ENCODE measurements around the gene GALNT17.
"Not testable (repeated sequence)": the region's sequence is repeated elsewhere in the genome, so short reads cannot be mapped to it uniquely, and the experiment has no call there.

GALNT17 gene

DNA sequence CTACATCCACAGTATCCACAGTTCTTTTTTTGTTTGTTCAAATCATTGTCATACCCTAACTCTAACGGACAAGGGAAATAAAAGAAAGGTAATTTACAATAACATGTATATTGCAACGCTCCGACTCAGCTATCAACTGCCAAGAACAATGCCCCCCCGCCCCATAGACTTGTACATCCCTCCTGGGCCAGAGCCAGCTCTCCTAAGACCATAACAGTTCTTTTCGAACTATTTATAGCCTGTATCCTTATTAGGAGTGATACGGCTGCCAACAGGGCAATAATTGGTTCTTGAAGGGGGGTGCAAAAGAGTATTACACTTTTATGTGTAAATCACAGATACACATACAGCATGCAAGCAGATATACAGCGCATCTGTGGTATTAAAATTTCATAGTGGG, 495.7 kb downstream of the GALNT17 start:
- no peak overlapping the region for H3K4me3 ChIP-seq (ENCODE audit: low read length)
- no peaks in the 10 kb centered on the region for H3K27me3 ChIP-seq (ENCODE audit: insufficient read depth, low read length)
- H3K9me3 ChIP-seq (ENCODE audit: low read length) = no peaks in the 10 kb centered on the region
- no peak overlapping the region for H2AFZ ChIP-seq (ENCODE audit: low read depth, low read length)
- H3K4me1 ChIP-seq (ENCODE audit: insufficient read depth, low read length) = peaks cover 12% of the 10 kb centered on the region
- H3K36me3 ChIP-seq (ENCODE audit: insufficient read depth, low read length) = no peaks in the 10 kb centered on the region

DNA sequence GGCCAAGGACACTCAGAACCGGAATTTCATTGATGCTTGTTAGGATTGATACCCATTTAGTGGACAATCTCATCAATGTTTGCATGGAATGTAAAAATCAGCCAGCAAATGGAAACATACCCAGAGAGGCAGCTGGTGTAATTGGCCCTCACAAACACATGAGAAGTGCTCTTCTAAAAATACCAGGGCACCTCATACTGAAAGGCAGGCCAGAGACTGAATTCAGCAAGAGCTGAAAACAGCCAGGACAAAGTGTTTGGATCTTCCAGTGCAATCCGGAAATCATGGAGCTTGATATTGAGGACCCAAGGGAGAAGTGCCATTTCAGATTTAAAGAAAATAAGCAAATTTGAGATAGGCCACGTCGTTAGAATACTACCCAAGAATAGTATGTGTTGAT, 498.6 kb downstream of the GALNT17 start:
- Histone ChIP-seq H3K27me3 (ENCODE audit: insufficient read depth, low read length) (no peaks in the 10 kb centered on the region), H3K9me3 (ENCODE audit: low read length) (no peaks in the 10 kb centered on the region), H2AFZ (ENCODE audit: low read depth, low read length) (no peak overlapping the region), H3K4me1 (ENCODE audit: insufficient read depth, low read length) (peaks cover 19% of the 10 kb centered on the region), H3K4me3 (ENCODE audit: low read length) (no peak overlapping the region), H3K36me3 (ENCODE audit: insufficient read depth, low read length) (no peaks in the 10 kb centered on the region)

DNA sequence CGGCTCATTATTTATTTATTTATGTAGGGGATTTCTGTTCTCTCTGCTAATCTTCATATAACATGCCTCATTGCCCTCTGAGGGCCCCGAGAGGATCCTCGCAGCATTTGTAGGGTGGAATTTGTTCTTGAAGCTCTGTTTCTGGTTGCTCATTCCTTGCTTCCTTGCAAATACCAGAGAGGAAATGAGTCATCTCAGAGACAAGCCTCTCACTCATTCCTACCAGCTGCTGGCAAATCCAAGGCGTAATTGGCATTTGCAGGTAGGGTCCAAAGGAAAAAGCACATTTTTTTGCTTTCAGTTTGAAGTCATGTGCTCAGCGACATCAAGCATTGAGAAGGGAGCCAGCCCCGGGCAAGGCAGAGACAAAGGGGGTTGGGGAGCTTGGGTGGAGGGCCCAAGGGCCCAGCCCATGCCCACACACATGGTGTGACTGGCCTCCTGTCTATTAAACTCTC, 501.6 kb downstream of the GALNT17 start:
- Histone ChIP-seq H2AFZ (ENCODE audit: low read depth, low read length) (no peak overlapping the region), H3K9me3 (ENCODE audit: low read length) (no peaks in the 10 kb centered on the region), H3K4me3 (ENCODE audit: low read length) (no peak overlapping the region), H3K4me1 (ENCODE audit: insufficient read depth, low read length) (peaks cover 19% of the 10 kb centered on the region), H3K27me3 (ENCODE audit: insufficient read depth, low read length) (no peaks in the 10 kb centered on the region), H3K36me3 (ENCODE audit: insufficient read depth, low read length) (no peaks in the 10 kb centered on the region)

GRCh38 chr7:71635849-71636248, 503.9 kb downstream of the GALNT17 start:
- peaks cover 18% of the 10 kb centered on the region for H3K4me1 ChIP-seq (ENCODE audit: insufficient read depth, low read length)
- H2AFZ ChIP-seq (ENCODE audit: low read depth, low read length); H3K36me3 ChIP-seq (ENCODE audit: insufficient read depth, low read length); H3K4me3 ChIP-seq (ENCODE audit: low read length); H3K27me3 ChIP-seq (ENCODE audit: insufficient read depth, low read length); H3K9me3 ChIP-seq (ENCODE audit: low read length): not testable (repeated sequence)

GRCh38 chr7:71636329-71636728, 504.4 kb downstream of the GALNT17 start:
- Histone ChIP-seq H2AFZ (ENCODE audit: low read depth, low read length) (no peak overlapping the region), H3K9me3 (ENCODE audit: low read length) (no peaks in the 10 kb centered on the region), H3K36me3 (ENCODE audit: insufficient read depth, low read length) (no peaks in the 10 kb centered on the region), H3K27me3 (ENCODE audit: insufficient read depth, low read length) (no peaks in the 10 kb centered on the region), H3K4me1 (ENCODE audit: insufficient read depth, low read length) (peaks cover 18% of the 10 kb centered on the region), H3K4me3 (ENCODE audit: low read length) (no peak overlapping the region)

DNA sequence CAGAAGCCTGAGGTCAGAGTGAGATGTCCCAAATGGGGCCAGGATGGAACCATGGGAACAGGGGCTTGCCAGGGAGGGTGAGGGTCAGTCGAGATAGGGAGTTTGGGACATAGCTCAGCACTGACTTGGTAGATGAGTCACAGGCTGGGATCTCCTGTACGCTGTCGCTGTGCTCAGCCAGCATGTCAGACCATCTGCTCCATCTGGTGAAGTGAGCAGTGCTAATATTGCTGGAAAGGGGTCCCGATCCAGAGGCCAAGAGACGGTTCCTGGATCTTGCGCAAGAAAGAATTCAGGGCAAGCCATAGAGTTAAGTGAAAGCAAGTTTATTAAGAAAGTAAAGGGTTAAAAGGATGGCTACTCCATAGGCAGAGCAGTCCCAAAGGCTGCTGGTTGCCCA, 505.6 kb downstream of the GALNT17 start:
- no peaks in the 10 kb centered on the region for H3K27me3 ChIP-seq (ENCODE audit: insufficient read depth, low read length)
- no peak overlapping the region for H2AFZ ChIP-seq (ENCODE audit: low read depth, low read length)
- no peaks in the 10 kb centered on the region for H3K36me3 ChIP-seq (ENCODE audit: insufficient read depth, low read length)
- no peaks in the 10 kb centered on the region for H3K9me3 ChIP-seq (ENCODE audit: low read length)
- H3K4me1 ChIP-seq (ENCODE audit: insufficient read depth, low read length) = peaks cover 13% of the 10 kb centered on the region
- H3K4me3 ChIP-seq (ENCODE audit: low read length) = no peak overlapping the region

DNA sequence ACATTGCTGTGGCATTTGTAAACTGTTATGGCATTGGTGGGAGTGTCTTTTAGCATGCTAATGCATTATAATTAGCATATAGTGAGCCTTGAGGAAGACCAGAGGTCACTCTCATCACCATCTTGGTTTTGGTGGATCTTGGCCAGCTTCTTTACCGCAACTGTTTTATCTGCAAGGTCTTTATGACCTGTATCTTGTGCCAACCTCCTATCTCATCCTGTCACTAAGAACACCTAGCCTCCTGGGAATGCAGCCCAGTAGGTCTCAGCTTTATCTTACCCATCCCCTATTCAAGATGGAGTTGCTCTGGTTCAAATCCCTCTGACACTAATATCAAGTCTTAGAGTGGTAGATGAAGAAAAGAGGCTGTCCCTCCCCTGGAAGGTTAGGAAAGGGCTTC, 506.2 kb downstream of the GALNT17 start:
- H3K4me1 ChIP-seq (ENCODE audit: insufficient read depth, low read length) = peaks cover 12% of the 10 kb centered on the region
- H3K9me3 ChIP-seq (ENCODE audit: low read length) = no peaks in the 10 kb centered on the region
- H3K4me3 ChIP-seq (ENCODE audit: low read length) = no peak overlapping the region
- H3K36me3 ChIP-seq (ENCODE audit: insufficient read depth, low read length) = no peaks in the 10 kb centered on the region
- no peak overlapping the region for H2AFZ ChIP-seq (ENCODE audit: low read depth, low read length)
- H3K27me3 ChIP-seq (ENCODE audit: insufficient read depth, low read length) = no peaks in the 10 kb centered on the region

GRCh38 chr7:71639382-71640085, 507.6 kb downstream of the GALNT17 start:
- H3K27me3 ChIP-seq (ENCODE audit: insufficient read depth, low read length) = no peaks in the 10 kb centered on the region
- H2AFZ ChIP-seq (ENCODE audit: low read depth, low read length) = no peak overlapping the region
- peaks cover 11% of the 10 kb centered on the region for H3K4me1 ChIP-seq (ENCODE audit: insufficient read depth, low read length)
- H3K4me3 ChIP-seq (ENCODE audit: low read length) = no peak overlapping the region
- H3K36me3 ChIP-seq (ENCODE audit: insufficient read depth, low read length) = no peaks in the 10 kb centered on the region
- no peaks in the 10 kb centered on the region for H3K9me3 ChIP-seq (ENCODE audit: low read length)

DNA sequence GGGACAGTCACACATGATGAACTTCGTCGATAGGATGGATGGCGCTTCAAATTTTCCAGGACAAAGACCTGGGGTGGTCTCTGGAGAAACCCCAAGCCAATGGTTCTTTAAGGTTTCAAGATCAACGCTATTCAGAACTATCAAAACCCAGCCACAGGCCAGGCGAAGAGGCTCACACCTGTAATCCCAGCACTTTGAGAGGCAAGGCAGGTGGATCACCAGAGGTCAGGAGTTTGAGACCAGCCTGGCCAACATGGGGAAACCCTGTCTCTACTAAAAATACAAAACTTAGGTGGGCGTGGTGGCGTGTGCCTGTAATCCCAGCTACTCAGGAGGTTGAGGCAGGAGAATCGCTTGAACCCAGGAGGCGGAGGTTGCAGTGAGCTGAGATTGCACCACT, 511.1 kb downstream of the GALNT17 start:
- not testable (repeated sequence) for H3K36me3 ChIP-seq (ENCODE audit: insufficient read depth, low read length); H2AFZ ChIP-seq (ENCODE audit: low read depth, low read length); H3K9me3 ChIP-seq (ENCODE audit: low read length); H3K27me3 ChIP-seq (ENCODE audit: insufficient read depth, low read length); H3K4me3 ChIP-seq (ENCODE audit: low read length)
- H3K4me1 ChIP-seq (ENCODE audit: insufficient read depth, low read length) = peaks cover 11% of the 10 kb centered on the region

GRCh38 chr7:71645836-71646235, 513.9 kb downstream of the GALNT17 start:
- peaks cover 5% of the 10 kb centered on the region for H3K4me1 ChIP-seq (ENCODE audit: insufficient read depth, low read length)
- peaks cover 15% of the 10 kb centered on the region for H3K9me3 ChIP-seq (ENCODE audit: low read length)
- no peaks in the 10 kb centered on the region for H3K27me3 ChIP-seq (ENCODE audit: insufficient read depth, low read length)
- no peak overlapping the region for H3K4me3 ChIP-seq (ENCODE audit: low read length)
- H2AFZ ChIP-seq (ENCODE audit: low read depth, low read length) = no peak overlapping the region
- peaks cover 2% of the 10 kb centered on the region for H3K36me3 ChIP-seq (ENCODE audit: insufficient read depth, low read length)

- Histone ChIP-seq H2AFZ (ENCODE audit: low read depth, low read length) (no peak overlapping the region), H3K4me1 (ENCODE audit: insufficient read depth, low read length) (peaks cover 3% of the 10 kb centered on the region), H3K4me3 (ENCODE audit: low read length) (no peak overlapping the region), H3K27me3 (ENCODE audit: insufficient read depth, low read length) (no peaks in the 10 kb centered on the region), H3K36me3 (ENCODE audit: insufficient read depth, low read length) (peaks cover 2% of the 10 kb centered on the region), H3K9me3 (ENCODE audit: low read length) (peaks cover 15% of the 10 kb centered on the region)
Observed at GRCh38 chr7:71649812-71650211, 517.9 kb downstream of the GALNT17 start.

DNA sequence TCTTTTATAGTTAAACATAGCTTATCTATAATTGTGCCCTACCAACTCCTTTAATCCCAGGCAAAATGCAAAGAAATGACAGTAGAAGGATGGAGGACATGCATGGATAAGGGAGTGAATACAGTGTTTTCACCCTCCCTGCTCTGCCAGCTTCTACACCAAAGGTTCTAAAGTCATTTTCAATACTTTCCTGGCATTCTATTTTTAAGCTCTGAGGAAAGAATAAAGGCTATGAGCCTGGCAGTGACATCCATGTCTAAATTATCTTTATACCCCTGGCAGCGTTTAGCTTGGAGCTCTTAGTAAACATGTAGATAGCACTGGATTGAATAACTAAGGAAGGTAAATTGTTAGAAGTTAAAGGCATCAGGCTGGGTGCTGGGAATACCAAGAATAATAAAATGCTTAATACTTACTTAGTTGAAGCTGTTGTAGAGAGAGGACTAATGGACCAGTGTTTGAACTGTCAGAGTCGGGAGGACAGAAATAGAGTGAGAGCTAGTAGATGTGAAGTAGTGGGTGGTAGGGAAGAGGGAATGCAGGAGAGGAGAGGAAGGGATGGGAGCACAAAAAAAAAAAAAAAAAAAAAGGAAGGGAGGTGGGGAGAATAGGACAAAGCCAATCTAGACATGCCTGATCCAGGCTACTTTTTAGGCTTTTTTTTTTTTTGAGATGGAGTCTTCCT, 518.9 kb downstream of the GALNT17 start:
- Histone ChIP-seq H3K9me3 (ENCODE audit: low read length) (peaks cover 15% of the 10 kb centered on the region), H2AFZ (ENCODE audit: low read depth, low read length) (no peak overlapping the region), H3K4me1 (ENCODE audit: insufficient read depth, low read length) (peaks cover 3% of the 10 kb centered on the region), H3K4me3 (ENCODE audit: low read length) (no peak overlapping the region), H3K27me3 (ENCODE audit: insufficient read depth, low read length) (no peaks in the 10 kb centered on the region), H3K36me3 (ENCODE audit: insufficient read depth, low read length) (peaks cover 2% of the 10 kb centered on the region)

DNA sequence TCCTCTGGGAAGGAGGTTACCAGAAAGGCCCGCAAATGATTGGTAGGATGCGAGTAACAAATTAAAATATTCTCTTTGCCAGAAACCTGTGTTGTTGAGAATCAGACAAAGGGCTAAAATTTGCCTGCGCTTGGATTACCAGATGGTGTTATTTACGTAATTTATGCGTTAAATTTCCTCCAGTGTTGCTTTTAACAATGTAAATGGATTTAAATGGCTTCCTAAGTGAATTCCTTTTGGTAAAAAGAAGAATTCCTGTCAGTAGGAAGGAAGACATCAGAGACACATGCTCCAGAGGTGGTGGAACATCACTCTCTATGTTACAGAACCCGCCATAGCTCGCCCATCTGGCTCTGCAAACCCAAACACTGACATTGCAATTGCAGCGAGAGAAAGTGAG, 520.6 kb downstream of the GALNT17 start:
- peaks cover 16% of the 10 kb centered on the region for H3K9me3 ChIP-seq (ENCODE audit: low read length)
- no peak overlapping the region for H3K4me3 ChIP-seq (ENCODE audit: low read length)

More for the DNA sequence above, 520.6 kb downstream of the GALNT17 start:
- peaks cover 3% of the 10 kb centered on the region for H3K4me1 ChIP-seq (ENCODE audit: insufficient read depth, low read length)
- peaks cover 2% of the 10 kb centered on the region for H3K36me3 ChIP-seq (ENCODE audit: insufficient read depth, low read length)
- no peak overlapping the region for H2AFZ ChIP-seq (ENCODE audit: low read depth, low read length)
- H3K27me3 ChIP-seq (ENCODE audit: insufficient read depth, low read length) = no peaks in the 10 kb centered on the region

Data from neuron (in vitro differentiated cells).